GM21528 (cell line): ENCODE data around the gene SPATS2.
A peak's percentile ranks its signal among the peaks of the same experiment; 100 is the strongest.

Experiments used
- ATAC-seq: cut with Tn5 transposase; IDR thresholded peaks from one replicate; pipeline ENCODE4 v1.9.1; 2021; ENCODE audit warnings: mild to moderate bottlenecking, moderate library complexity; ENCODE audit not compliant: unreplicated experiment, low FRiP score

Gene SPATS2

GRCh38 chr12:49335955-49336644 is 31.2 kb upstream of the SPATS2 start:
- no peak for ATAC-seq

- peak; percentile 64 for ATAC-seq
Measured at GRCh38 chr12:49336645-49337584, 30.3 kb upstream of the SPATS2 start, which contains the start of gene C1QL4. Gene C1QL4 (minus strand): TSS chr12:49337188. CDS start chr12:49336477, 711 bp downstream.

- no peak for ATAC-seq
Measured at GRCh38 chr12:49338830-49339463, 28.3 kb upstream of the SPATS2 start.

GRCh38 chr12:49339464-49339861 is 27.8 kb upstream of the SPATS2 start:
- ATAC-seq, result no peak

- no peak for ATAC-seq
Measured at GRCh38 chr12:49340095-49340870, 27.0 kb upstream of the SPATS2 start.

GRCh38 chr12:49340971-49341776 is 26.1 kb upstream of the SPATS2 start:
- no peak for ATAC-seq

GRCh38 chr12:49341777-49342065 is 25.5 kb upstream of the SPATS2 start:
- no peak for ATAC-seq

GRCh38 chr12:49342066-49342913 is 25.0 kb upstream of the SPATS2 start:
- ATAC-seq, result peak; percentile 49

- no peak for ATAC-seq
Measured at GRCh38 chr12:49342914-49343731, 24.1 kb upstream of the SPATS2 start.

- ATAC-seq, result no peak
Measured at GRCh38 chr12:49344486-49345050, 22.7 kb upstream of the SPATS2 start.

- ATAC-seq, result no peak
Measured at GRCh38 chr12:49345051-49345824, 22.0 kb upstream of the SPATS2 start.

- no peak for ATAC-seq
Measured at GRCh38 chr12:49345825-49346658, 21.2 kb upstream of the SPATS2 start.

GRCh38 chr12:49346659-49347310 is 20.5 kb upstream of the SPATS2 start, which contains the start of gene DNAJC22:
Gene DNAJC22 (plus strand): TSS chr12:49346888. CDS start chr12:49348873, 1,985 bp downstream.
- no peak for ATAC-seq

- ATAC-seq, result no peak
Measured at GRCh38 chr12:49347311-49348193, 19.7 kb upstream of the SPATS2 start.
